CD4-positive, alpha-beta T cell (primary cell): ENCODE results near the gene MSH2. TPM values are rescaled to one million over a fixed set of nuclear protein-coding genes. Genes with fewer than 3 reads are reported as not detected.

ENCODE experiments used
- ATAC-seq: fragments of 200-7000 bp; cut with Tn5 transposase; one replicate; pipeline ENCODE4 v1.10.0; 2022; ENCODE audit warnings: mild to moderate bottlenecking; ENCODE audit not compliant: poor library complexity
- CTCF ChIA-PET: fragments of 350-600 bp; sonication (Branson Sonifier 250); formaldehyde crosslinking; loops from one replicate; lab custom pipeline; 2021; ENCODE audit warnings: antibody characterized with exemption, inconsistent platforms; lab: Charles Lee
- POLR2A ChIA-PET: fragments of 350-600 bp; sonication (Branson Sonifier 250); formaldehyde crosslinking; loops from one replicate; lab custom pipeline; 2021; ENCODE audit warnings: antibody characterized with exemption, inconsistent platforms; lab: Charles Lee
- DNase-seq, 14 experiments: peaks; one replicate each; pipeline ENCODE4 v3.0.0-alpha.2; 2013 to 2020; ENCODE audit warnings: mixed read lengths in 2 of 14
- H3K27ac ChIP-seq, 2 donors: one replicate each; pipeline versions ENCODE4 v1.5.1 to v1.7.0; 2013; ENCODE audit warnings: low read length in 2 of 2, low read depth in 1 of 2, mild to moderate bottlenecking in 1 of 2
- H3K27me3 ChIP-seq, 2 experiments: 1 replicate in 1 of 2; 2 replicates in 1 of 2; pipeline versions ENCODE4 v1.6.1 to v1.7.0; 2013; ENCODE audit warnings: low read length in 2 of 2, control low read depth in 1 of 2, mild to moderate bottlenecking in 1 of 2, moderate library complexity in 1 of 2; ENCODE audit not compliant: insufficient read depth in 2 of 2, control insufficient read depth in 1 of 2
- H3K36me3 ChIP-seq: one replicate; pipeline ENCODE4 v1.6.1; 2013; ENCODE audit warnings: low read length, control low read depth; ENCODE audit not compliant: insufficient read depth
- H3K4me1 ChIP-seq: one replicate; pipeline ENCODE4 v1.6.1; 2013; ENCODE audit warnings: low read length, control low read depth; ENCODE audit not compliant: insufficient read depth
- H3K4me3 ChIP-seq: one replicate; pipeline ENCODE4 v1.5.1; 2013; ENCODE audit warnings: mild to moderate bottlenecking, low read length, moderate library complexity
- H3K9me3 ChIP-seq, 2 experiments: 1 replicate in 1 of 2; 2 replicates in 1 of 2; pipeline versions ENCODE4 v1.6.1 to v1.7.0; 2013; ENCODE audit warnings: low read length in 2 of 2, mild to moderate bottlenecking in 2 of 2, control low read depth in 1 of 2, moderate library complexity in 1 of 2; ENCODE audit not compliant: control insufficient read depth in 1 of 2, insufficient read depth in 1 of 2
- H3K27ac Mint-ChIP-seq: one replicate; pipeline ENCODE4 v1.8.0; 2020; ENCODE audit warnings: mixed read lengths
- H3K27me3 Mint-ChIP-seq: one replicate; pipeline ENCODE4 v1.8.0; 2021; ENCODE audit warnings: mixed read lengths
- H3K36me3 Mint-ChIP-seq: one replicate; pipeline ENCODE4 v1.8.0; 2021; ENCODE audit warnings: low read depth, mixed read lengths
- H3K4me1 Mint-ChIP-seq: one replicate; pipeline ENCODE4 v1.8.0; 2021; ENCODE audit warnings: low read depth, mixed read lengths
- H3K4me3 Mint-ChIP-seq: one replicate; pipeline ENCODE4 v1.8.0; 2020; ENCODE audit warnings: mild to moderate bottlenecking, mixed read lengths
- H3K9me3 Mint-ChIP-seq: one replicate; pipeline ENCODE4 v1.8.0; 2020; ENCODE audit warnings: mixed read lengths
- intact Hi-C, 2 experiments: fragments of 100-400 bp; cut with DNase I in 1 of 2; cut with micrococcal nuclease in 1 of 2; formaldehyde crosslinking; loops; one replicate each; pipeline versions ENCODE4 v1.15.1 to v1.9.0; 2023 to 2025; cut with DNase I, micrococcal nuclease
- total RNA-seq, 174 experiments: library from RNA in 2 of 174; stranded (reverse) in 2 of 174; gene quantifications; one replicate each; pipeline ENCODE4 v1.2.3 and lab custom pipeline; 2021 to 2026
- TF ChIP-seq, protein P1 (sequence below): fragments of 200-600 bp; IDR thresholded peaks from one replicate; pipeline ENCODE4 v1.8.0; 2022; ENCODE audit warnings: antibody characterized with exemption, mild to moderate bottlenecking

The MSH2 gene
- total RNA-seq, 2 experiments from 2014 or later = 7.1 to 8.2 TPM

DNA sequence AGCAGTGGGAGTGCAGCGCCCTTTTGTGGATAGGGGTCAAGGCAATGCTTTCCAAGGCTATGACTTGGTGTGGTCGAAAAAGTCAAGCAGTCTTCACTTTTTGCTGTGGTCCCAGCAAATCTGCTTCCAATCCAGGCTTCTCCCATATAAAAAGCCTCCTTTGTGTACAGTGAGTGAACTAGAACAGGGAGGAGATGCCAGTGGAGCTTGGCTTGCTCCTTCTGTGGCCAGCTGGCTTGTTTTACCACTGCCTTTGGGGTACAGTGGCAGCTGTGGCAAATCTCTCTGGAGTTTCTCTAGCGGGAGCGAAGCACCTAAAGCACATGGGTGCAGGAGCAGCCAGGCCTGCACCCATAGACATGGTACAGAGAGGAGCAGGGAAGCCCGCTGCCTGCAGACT lies 103.5 kb downstream of the MSH2 start:
- Histone ChIP-seq H3K4me3 (no peak overlapping the region), H3K9me3 (peaks cover 9 to 13% of the 10 kb centered on the region in 2 experiments), H3K27me3 (no peaks in the 10 kb centered on the region), H3K27ac (no peak overlapping the region), H3K36me3 (no peaks in the 10 kb centered on the region), H3K4me1 (no peaks in the 10 kb centered on the region)
- intact Hi-C loops = no loop called here
- DNase-seq = no peak
- no peaks in the 10 kb centered on the region for H3K4me1 Mint-ChIP-seq
- peaks cover 7% of the 10 kb centered on the region for H3K36me3 Mint-ChIP-seq
- TF ChIP-seq, protein P1, sequence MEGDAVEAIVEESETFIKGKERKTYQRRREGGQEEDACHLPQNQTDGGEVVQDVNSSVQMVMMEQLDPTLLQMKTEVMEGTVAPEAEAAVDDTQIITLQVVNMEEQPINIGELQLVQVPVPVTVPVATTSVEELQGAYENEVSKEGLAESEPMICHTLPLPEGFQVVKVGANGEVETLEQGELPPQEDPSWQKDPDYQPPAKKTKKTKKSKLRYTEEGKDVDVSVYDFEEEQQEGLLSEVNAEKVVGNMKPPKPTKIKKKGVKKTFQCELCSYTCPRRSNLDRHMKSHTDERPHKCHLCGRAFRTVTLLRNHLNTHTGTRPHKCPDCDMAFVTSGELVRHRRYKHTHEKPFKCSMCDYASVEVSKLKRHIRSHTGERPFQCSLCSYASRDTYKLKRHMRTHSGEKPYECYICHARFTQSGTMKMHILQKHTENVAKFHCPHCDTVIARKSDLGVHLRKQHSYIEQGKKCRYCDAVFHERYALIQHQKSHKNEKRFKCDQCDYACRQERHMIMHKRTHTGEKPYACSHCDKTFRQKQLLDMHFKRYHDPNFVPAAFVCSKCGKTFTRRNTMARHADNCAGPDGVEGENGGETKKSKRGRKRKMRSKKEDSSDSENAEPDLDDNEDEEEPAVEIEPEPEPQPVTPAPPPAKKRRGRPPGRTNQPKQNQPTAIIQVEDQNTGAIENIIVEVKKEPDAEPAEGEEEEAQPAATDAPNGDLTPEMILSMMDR = no peak
- no peaks in the 10 kb centered on the region for H3K27me3 Mint-ChIP-seq
- no peak overlapping the region for H3K27ac Mint-ChIP-seq
- POLR2A ChIA-PET = no interaction called here
- no peak for ATAC-seq
- peaks cover 6% of the 10 kb centered on the region for H3K9me3 Mint-ChIP-seq
- CTCF ChIA-PET = no interaction called here
- no peak overlapping the region for H3K4me3 Mint-ChIP-seq

DNA sequence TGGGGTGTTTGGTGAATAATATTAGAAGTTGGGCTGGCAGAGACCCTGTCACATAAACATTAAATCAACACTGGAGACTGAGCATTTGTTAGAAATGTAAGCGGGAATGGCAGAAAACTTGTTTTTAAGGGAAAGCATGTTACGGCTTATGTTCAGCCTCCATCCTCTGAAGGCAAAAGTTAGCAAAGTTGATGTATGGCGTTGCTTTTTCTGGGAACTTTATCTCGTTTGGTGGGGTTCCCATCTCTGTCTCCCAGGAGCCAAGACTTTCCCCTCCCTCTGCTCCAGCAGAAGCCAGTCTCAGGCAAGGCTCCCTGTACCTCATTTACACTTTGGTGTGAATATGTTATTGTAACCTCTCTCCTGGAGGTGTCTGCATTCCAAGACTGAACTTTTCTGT lies 105.1 kb downstream of the MSH2 start:
- TF ChIP-seq, protein P1 = no peak
- Mint-ChIP-seq H3K27ac (no peak overlapping the region), H3K27me3 (no peaks in the 10 kb centered on the region), H3K9me3 (peaks cover 6% of the 10 kb centered on the region), H3K4me3 (no peak overlapping the region), H3K36me3 (no peaks in the 10 kb centered on the region), H3K4me1 (no peaks in the 10 kb centered on the region)
- intact Hi-C loops = no loop called here
- Histone ChIP-seq H3K36me3 (no peaks in the 10 kb centered on the region), H3K9me3 (peaks cover 9 to 13% of the 10 kb centered on the region in 2 experiments), H3K4me1 (no peaks in the 10 kb centered on the region), H3K27ac (no peak overlapping the region), H3K27me3 (no peaks in the 10 kb centered on the region), H3K4me3 (no peak overlapping the region)
- ChIA-PET POLR2A (no interaction called here), CTCF (no interaction called here)
- no peak for DNase-seq
- no peak for ATAC-seq

DNA sequence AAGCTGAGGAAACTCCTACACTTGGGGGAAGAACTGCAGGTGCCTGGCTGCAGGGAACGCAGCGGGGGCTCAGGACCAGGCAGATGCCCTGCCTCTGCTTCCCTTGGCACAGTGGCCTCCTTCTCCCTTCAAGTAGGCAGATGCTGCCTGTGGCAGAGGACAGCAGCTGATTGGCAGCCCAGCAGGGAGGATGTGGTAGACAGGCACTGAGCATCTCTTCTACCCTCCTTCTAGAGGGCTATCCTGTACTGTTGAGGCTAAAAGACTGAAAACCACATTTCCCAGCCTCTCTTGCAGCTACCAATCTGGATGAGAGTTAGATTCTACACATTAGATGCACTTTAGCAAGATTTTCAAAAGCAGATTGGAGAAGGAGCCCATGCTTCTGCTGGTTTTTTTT lies 105.7 kb downstream of the MSH2 start:
- H3K9me3 Mint-ChIP-seq = peaks cover 6% of the 10 kb centered on the region
- Histone ChIP-seq H3K4me1 (no peaks in the 10 kb centered on the region), H3K27ac (no peak overlapping the region), H3K4me3 (no peak overlapping the region), H3K9me3 (peaks cover 7 to 9% of the 10 kb centered on the region in 2 experiments), H3K27me3 (no peaks in the 10 kb centered on the region), H3K36me3 (no peaks in the 10 kb centered on the region)
- TF ChIP-seq, protein P1 = no peak
- H3K36me3 Mint-ChIP-seq = no peaks in the 10 kb centered on the region
- H3K4me3 Mint-ChIP-seq = no peak overlapping the region
- H3K27ac Mint-ChIP-seq = no peak overlapping the region
- intact Hi-C loops = no loop called here
- ATAC-seq = no peak
- H3K4me1 Mint-ChIP-seq = no peaks in the 10 kb centered on the region
- no peak for DNase-seq
- POLR2A ChIA-PET = no interaction called here
- no peaks in the 10 kb centered on the region for H3K27me3 Mint-ChIP-seq
- CTCF ChIA-PET = no interaction called here
